HG02571 (cell line): Measurements from ENCODE around the gene FNDC3B.

Experiments
- ATAC-seq: cut with Tn5 transposase; IDR thresholded peaks from one replicate; pipeline ENCODE4 v1.9.1; 2021; ENCODE audit warnings: mild to moderate bottlenecking, moderate library complexity; ENCODE audit not compliant: unreplicated experiment

FNDC3B gene

DNA sequence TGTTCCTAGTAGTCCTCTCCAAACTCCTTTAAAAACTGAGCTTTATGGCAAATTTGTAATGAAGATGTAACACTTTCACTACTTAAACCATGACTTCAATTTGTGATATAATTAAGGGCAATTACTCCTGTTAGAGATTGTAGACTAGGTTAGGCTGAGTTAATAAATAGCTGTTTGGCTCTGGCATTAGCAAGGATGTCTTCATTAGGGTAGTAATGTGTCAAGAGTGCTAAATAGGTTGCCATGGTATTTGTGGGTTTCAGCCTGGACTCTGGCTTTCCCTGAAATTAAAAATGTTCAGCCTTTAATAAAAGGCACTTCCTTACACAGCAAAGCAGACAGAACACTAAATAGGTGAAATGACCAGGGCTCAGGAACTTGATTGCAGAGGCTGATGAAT lies 337.0 kb downstream of the FNDC3B start:
- ATAC-seq: no peak

GRCh38 chr3:172376881-172377280 lies 337.5 kb downstream of the FNDC3B start:
- no peak for ATAC-seq

DNA sequence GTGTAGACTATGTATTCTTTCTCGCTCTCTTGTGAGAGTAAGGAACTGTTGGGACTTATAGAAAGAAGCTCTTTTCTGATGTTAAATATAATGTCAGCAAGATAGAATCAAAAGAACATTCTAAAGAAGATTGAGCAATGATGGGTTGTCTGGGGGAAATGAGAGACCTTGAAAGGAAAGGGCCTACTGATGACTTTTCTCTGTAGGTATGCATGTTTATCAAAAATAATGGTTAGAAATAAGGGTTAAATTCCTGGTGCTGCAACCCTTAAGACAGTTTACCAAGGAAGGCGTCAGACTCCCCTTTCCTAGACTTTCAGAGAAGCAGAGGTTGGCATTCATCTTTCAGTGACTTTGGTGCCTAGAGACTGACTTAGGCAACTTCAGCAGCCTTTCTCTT lies 339.1 kb downstream of the FNDC3B start:
- ATAC-seq: no peak

- no peak for ATAC-seq
Observed at GRCh38 chr3:172379372-172379771, 340.0 kb downstream of the FNDC3B start.

DNA sequence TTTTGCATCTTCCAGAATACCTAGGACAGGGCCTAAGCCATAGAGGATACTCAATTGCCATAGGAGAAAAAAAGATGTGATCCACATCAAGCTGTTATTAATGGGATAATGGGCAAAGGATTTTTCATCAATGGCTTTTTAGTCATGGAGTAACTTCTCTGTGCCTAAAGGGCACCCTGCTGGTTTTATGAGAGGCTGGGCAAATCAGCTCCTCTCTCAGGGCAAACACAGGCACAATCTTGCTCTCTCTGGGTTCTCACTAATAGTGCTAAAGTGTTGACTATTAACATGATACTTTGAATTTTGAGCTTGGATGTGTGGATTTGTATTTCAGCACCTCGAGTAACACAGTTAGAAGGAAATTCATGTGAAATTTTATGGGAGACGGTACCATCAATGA lies 341.3 kb downstream of the FNDC3B start:
- ATAC-seq: no peak

- no peak for ATAC-seq
Observed at GRCh38 chr3:172383306-172383796, 344.0 kb downstream of the FNDC3B start.

- ATAC-seq: no peak
Observed at GRCh38 chr3:172384836-172385235, 345.5 kb downstream of the FNDC3B start.

DNA sequence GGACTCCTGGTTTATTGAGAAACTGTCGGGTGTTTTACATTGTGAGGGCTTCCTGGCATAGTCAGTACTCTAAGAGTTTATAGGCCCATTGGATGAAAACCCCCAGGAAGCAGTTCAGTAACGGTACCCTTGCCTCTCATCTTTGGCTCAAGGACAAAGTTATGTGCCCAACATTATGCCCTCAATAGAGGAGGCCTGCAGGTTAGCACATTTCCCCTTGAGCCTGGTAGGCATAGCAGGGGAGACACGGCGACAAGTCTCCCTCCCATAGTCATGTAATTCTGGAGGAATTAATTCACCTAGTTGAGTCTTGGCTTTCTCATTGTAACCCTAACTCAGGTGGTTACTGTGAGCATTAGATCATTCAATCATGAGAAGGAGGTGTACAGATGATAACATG lies 348.4 kb downstream of the FNDC3B start:
- no peak for ATAC-seq

DNA sequence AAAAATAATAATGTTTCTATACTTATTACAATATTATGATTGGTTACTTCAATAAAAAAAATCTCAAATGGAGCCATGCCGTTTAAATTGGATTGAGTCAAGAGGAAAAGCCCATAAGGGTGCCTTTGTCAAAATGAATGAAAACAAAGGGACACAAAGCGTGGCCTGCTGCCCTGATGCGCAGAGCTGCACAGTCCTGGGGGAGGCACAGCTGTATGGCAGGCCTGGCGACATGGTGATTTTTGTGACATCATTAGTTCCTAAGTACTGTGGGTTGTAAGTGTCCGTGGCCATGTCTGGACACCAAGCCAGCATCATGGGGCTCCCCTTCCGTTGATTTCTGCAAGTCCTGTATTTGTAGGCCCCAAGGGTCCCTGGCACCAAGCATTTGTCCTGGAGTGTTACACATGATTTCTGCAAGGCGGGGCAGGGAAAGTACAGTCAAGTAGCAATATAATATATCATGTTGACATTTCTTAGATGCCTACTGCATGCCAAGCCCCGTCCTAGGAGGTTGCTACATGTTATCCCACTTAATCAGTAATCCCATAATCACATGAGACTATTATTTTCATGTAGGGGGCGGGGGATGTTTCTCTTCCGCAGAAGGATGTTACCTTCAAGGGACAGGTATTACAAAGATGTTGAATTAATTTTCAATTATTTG lies 349.2 kb downstream of the FNDC3B start:
- ATAC-seq: no peak

GRCh38 chr3:172390792-172391191 lies 351.4 kb downstream of the FNDC3B start:
- ATAC-seq: no peak

GRCh38 chr3:172391592-172392302 lies 352.4 kb downstream of the FNDC3B start:
- no peak for ATAC-seq

GRCh38 chr3:172394692-172395091 lies 355.3 kb downstream of the FNDC3B start:
- ATAC-seq: no peak

DNA sequence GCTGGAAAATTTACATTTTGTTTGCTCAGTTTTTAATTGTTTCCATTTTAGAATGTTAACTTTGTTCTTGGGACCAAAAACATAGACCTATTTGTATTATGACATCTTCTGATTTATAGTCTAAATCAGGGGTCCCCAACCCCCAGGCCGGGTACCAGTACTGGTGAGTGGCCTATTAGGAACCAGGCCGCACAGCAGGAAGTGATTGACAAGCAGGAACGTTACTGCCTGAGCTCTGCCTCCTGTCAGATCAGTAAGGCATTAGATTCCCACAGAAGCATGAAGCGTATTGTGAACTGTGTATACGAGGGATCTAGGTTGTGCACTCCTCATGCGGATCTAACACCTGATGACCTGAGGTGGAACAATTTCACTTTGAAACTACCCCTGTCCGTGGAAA lies 357.0 kb downstream of the FNDC3B start:
- ATAC-seq: no peak

- ATAC-seq: no peak
Observed at GRCh38 chr3:172397716-172398405, 358.5 kb downstream of the FNDC3B start.

- no peak for ATAC-seq
Observed at GRCh38 chr3:172398484-172398883, 359.1 kb downstream of the FNDC3B start.

- ATAC-seq: no peak
Observed at GRCh38 chr3:172402090-172402489, 362.7 kb downstream of the FNDC3B start.

GRCh38 chr3:172402892-172403643 lies 363.7 kb downstream of the FNDC3B start:
- ATAC-seq: no peak

- no peak for ATAC-seq
Observed at GRCh38 chr3:172404237-172404962, 365.0 kb downstream of the FNDC3B start.

DNA sequence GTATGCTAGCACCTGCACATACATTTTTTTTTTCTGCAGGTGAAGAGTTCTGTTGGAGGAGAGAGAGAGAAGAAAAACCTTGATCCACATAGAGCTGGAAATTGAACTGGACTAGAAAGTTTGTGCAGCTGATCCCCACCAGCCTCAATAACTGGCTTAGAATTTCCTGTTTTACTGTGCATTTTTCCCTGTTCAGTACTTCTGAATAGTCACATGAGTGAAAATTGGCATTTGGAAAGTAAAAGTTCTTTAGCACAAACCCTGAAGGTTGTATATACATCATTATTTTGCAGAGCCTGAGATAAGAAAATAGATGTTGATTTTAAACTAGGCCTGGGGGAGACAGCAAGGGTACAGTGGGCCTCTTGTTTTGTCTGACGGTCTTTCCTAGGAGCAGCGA lies 366.5 kb downstream of the FNDC3B start:
- ATAC-seq: no peak

- ATAC-seq: no peak
Observed at GRCh38 chr3:172407872-172408271, 368.5 kb downstream of the FNDC3B start.
